Measurements from ENCODE around the gene CEBPA. TPM values are rescaled to one million over a fixed set of nuclear protein-coding genes. Genes with fewer than 3 reads are reported as not detected.

Gene CEBPA
- total and polyA plus RNA-seq, 2 experiments from 2014 or later = 0.50 to 2.6 TPM

DNA sequence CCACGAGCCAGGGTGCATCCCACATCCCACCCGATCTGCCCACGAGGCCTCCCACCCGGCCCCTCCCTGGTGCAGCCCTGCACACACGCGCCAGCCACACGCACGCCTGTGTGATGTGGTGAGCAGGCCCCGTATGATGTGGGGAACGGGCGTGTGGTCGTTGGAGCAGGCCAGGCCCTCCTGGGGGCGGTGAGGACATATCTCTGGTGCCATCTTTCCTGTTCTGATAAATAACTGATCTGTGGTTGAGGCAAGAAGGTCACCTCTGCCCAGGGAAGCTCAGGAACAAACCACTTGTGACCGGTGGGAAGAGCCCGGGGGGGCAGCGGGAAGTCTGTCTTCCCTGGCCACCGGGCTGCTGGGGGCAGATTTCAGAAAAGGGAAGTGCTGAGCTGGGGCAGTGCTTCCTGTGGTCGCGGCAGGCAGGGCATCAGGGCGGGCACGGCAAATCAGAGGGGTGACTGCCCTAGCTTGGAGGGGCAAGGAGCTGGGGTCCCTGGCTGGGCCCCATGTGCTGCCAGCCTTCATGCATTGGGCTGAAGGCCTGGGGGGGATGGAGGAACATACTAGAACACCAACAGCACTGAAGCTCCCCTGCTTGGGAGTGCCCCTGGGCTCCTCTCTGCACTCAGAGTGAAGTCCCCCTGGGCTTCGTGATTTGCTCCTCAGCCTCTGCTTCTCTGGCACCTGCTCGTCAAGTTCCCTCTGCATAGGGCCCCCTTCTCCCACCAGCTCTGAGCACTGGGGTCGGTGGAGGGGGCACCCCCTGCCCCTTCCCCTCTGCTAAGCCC is 41.5 kb downstream of the CEBPA start:
- Mint-ChIP-seq H3K27me3 (ENCODE audit: insufficient read depth, low read depth, poor library complexity) (peaks cover 22% of the 10 kb centered on the region), H3K36me3 (ENCODE audit: low read depth) (no peaks in the 10 kb centered on the region; the same call in 2 of the 3 replicates), H3K4me3 (no peak overlapping the region), H3K4me1 (0 out of 3 replicates have a peak, but pooled peaks cover 6% of the 10 kb centered on the region), H3K27ac (no peak overlapping the region), H3K9me3 (peaks cover 4% of the 10 kb centered on the region)
- TF ChIP-seq EZH2 (IDR thresholded peaks at IDR 0.05; ENCODE audit: low read depth, unreplicated experiment) (no peak), ZNF331 (CRISPR knock-in tag; IDR thresholded peaks at IDR 0.05; ENCODE audit: low read depth) (no peak), JUNB (IDR thresholded peaks at IDR 0.05; ENCODE audit: unreplicated experiment) (no peak), POLR2AphosphoS5 (IDR thresholded peaks at IDR 0.05; ENCODE audit: low read depth) (no peak), CREB1 (CRISPR knock-in tag; IDR thresholded peaks at IDR 0.05; ENCODE audit: low read depth) (no peak), ZNF114 (CRISPR knock-in tag; IDR thresholded peaks at IDR 0.05) (no peak), NANOG (IDR thresholded peaks at IDR 0.05; ENCODE audit: borderline replicate concordance) (no peak), STAT1 (IDR thresholded peaks at IDR 0.05; ENCODE audit: unreplicated experiment) (no peak), EZH2phosphoT487 (IDR thresholded peaks at IDR 0.05; ENCODE audit: unreplicated experiment) (no peak)
- TF ChIP-seq, protein P1, sequence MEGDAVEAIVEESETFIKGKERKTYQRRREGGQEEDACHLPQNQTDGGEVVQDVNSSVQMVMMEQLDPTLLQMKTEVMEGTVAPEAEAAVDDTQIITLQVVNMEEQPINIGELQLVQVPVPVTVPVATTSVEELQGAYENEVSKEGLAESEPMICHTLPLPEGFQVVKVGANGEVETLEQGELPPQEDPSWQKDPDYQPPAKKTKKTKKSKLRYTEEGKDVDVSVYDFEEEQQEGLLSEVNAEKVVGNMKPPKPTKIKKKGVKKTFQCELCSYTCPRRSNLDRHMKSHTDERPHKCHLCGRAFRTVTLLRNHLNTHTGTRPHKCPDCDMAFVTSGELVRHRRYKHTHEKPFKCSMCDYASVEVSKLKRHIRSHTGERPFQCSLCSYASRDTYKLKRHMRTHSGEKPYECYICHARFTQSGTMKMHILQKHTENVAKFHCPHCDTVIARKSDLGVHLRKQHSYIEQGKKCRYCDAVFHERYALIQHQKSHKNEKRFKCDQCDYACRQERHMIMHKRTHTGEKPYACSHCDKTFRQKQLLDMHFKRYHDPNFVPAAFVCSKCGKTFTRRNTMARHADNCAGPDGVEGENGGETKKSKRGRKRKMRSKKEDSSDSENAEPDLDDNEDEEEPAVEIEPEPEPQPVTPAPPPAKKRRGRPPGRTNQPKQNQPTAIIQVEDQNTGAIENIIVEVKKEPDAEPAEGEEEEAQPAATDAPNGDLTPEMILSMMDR (conservative IDR thresholded peaks at IDR 0.05; ENCODE audit: low read depth in 2 of 2) = no peak
- TF ChIP-seq, protein P2, sequence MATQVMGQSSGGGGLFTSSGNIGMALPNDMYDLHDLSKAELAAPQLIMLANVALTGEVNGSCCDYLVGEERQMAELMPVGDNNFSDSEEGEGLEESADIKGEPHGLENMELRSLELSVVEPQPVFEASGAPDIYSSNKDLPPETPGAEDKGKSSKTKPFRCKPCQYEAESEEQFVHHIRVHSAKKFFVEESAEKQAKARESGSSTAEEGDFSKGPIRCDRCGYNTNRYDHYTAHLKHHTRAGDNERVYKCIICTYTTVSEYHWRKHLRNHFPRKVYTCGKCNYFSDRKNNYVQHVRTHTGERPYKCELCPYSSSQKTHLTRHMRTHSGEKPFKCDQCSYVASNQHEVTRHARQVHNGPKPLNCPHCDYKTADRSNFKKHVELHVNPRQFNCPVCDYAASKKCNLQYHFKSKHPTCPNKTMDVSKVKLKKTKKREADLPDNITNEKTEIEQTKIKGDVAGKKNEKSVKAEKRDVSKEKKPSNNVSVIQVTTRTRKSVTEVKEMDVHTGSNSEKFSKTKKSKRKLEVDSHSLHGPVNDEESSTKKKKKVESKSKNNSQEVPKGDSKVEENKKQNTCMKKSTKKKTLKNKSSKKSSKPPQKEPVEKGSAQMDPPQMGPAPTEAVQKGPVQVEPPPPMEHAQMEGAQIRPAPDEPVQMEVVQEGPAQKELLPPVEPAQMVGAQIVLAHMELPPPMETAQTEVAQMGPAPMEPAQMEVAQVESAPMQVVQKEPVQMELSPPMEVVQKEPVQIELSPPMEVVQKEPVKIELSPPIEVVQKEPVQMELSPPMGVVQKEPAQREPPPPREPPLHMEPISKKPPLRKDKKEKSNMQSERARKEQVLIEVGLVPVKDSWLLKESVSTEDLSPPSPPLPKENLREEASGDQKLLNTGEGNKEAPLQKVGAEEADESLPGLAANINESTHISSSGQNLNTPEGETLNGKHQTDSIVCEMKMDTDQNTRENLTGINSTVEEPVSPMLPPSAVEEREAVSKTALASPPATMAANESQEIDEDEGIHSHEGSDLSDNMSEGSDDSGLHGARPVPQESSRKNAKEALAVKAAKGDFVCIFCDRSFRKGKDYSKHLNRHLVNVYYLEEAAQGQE (IDR thresholded peaks at IDR 0.05; ENCODE audit: unreplicated experiment) = no peak
- TF ChIP-seq, protein P3, sequence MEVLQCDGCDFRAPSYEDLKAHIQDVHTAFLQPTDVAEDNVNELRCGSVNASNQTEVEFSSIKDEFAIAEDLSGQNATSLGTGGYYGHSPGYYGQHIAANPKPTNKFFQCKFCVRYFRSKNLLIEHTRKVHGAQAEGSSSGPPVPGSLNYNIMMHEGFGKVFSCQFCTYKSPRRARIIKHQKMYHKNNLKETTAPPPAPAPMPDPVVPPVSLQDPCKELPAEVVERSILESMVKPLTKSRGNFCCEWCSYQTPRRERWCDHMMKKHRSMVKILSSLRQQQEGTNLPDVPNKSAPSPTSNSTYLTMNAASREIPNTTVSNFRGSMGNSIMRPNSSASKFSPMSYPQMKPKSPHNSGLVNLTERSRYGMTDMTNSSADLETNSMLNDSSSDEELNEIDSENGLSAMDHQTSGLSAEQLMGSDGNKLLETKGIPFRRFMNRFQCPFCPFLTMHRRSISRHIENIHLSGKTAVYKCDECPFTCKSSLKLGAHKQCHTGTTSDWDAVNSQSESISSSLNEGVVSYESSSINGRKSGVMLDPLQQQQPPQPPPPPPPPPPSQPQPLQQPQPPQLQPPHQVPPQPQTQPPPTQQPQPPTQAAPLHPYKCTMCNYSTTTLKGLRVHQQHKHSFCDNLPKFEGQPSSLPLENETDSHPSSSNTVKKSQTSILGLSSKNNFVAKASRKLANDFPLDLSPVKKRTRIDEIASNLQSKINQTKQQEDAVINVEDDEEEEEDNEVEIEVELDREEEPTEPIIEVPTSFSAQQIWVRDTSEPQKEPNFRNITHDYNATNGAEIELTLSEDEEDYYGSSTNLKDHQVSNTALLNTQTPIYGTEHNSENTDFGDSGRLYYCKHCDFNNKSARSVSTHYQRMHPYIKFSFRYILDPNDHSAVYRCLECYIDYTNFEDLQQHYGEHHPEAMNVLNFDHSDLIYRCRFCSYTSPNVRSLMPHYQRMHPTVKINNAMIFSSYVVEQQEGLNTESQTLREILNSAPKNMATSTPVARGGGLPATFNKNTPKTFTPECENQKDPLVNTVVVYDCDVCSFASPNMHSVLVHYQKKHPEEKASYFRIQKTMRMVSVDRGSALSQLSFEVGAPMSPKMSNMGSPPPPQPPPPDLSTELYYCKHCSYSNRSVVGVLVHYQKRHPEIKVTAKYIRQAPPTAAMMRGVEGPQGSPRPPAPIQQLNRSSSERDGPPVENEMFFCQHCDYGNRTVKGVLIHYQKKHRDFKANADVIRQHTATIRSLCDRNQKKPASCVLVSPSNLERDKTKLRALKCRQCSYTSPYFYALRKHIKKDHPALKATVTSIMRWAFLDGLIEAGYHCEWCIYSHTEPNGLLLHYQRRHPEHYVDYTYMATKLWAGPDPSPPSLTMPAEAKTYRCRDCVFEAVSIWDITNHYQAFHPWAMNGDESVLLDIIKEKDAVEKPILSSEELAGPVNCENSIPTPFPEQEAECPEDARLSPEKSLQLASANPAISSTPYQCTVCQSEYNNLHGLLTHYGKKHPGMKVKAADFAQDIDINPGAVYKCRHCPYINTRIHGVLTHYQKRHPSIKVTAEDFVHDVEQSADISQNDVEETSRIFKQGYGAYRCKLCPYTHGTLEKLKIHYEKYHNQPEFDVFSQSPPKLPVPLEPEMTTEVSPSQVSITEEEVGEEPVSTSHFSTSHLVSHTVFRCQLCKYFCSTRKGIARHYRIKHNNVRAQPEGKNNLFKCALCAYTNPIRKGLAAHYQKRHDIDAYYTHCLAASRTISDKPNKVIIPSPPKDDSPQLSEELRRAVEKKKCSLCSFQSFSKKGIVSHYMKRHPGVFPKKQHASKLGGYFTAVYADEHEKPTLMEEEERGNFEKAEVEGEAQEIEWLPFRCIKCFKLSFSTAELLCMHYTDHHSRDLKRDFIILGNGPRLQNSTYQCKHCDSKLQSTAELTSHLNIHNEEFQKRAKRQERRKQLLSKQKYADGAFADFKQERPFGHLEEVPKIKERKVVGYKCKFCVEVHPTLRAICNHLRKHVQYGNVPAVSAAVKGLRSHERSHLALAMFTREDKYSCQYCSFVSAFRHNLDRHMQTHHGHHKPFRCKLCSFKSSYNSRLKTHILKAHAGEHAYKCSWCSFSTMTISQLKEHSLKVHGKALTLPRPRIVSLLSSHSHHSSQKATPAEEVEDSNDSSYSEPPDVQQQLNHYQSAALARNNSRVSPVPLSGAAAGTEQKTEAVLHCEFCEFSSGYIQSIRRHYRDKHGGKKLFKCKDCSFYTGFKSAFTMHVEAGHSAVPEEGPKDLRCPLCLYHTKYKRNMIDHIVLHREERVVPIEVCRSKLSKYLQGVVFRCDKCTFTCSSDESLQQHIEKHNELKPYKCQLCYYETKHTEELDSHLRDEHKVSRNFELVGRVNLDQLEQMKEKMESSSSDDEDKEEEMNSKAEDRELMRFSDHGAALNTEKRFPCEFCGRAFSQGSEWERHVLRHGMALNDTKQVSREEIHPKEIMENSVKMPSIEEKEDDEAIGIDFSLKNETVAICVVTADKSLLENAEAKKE (CRISPR knock-in tag; IDR thresholded peaks at IDR 0.05) = no peak
- TF ChIP-seq, protein P4, sequence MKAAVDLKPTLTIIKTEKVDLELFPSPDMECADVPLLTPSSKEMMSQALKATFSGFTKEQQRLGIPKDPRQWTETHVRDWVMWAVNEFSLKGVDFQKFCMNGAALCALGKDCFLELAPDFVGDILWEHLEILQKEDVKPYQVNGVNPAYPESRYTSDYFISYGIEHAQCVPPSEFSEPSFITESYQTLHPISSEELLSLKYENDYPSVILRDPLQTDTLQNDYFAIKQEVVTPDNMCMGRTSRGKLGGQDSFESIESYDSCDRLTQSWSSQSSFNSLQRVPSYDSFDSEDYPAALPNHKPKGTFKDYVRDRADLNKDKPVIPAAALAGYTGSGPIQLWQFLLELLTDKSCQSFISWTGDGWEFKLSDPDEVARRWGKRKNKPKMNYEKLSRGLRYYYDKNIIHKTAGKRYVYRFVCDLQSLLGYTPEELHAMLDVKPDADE (IDR thresholded peaks at IDR 0.05) = no peak
- no peak for DNase-seq (ENCODE audit: low spot score)
- no peaks in the 10 kb centered on the region for H4K20me1 ChIP-seq (replicated peaks; ENCODE audit: insufficient read depth)
- no peak overlapping the region for H3K4me3 ChIP-seq
- H3K27ac ChIP-seq (ENCODE audit: low read depth) = no peak overlapping the region
- H3K9me2 ChIP-seq (ENCODE audit: insufficient read depth) = no peaks in the 10 kb centered on the region
- no peaks in the 10 kb centered on the region for H3K79me2 ChIP-seq (replicated peaks; ENCODE audit: insufficient read depth)
- H3K36me3 ChIP-seq (ENCODE audit: insufficient read depth) = no peaks in the 10 kb centered on the region; the same call in 1 of the 2 replicates
- peak overlapping the region; percentile 84 for H2AFZ ChIP-seq
- H3F3A ChIP-seq (replicated peaks; ENCODE audit: low read depth) = no peaks in the 10 kb centered on the region
- no peaks in the 10 kb centered on the region for H3K27me3 ChIP-seq (ENCODE audit: insufficient read depth)
- ATAC-seq = no peak; the same call in 2 of the 3 replicates
- H3K4me1 ChIP-seq (ENCODE audit: insufficient read depth) = no peaks in the 10 kb centered on the region
- H3K4me2 ChIP-seq = no peak overlapping the region

Data from GM23338 (cell line).